Measurements from ENCODE around the gene PRLR. TPM values are rescaled to one million over a fixed set of nuclear protein-coding genes. Genes with fewer than 3 reads are reported as not detected.

Gene PRLR
- total and polyA plus RNA-seq, 2 experiments from 2014 or later, result 21.8 to 99.8 TPM

GRCh38 chr5:35197351-35197750, 32.9 kb downstream of the PRLR start:
- H3K4me1 ChIP-seq (ENCODE audit: insufficient read depth), result peaks cover 34% of the 10 kb centered on the region
- DNase-seq (ENCODE audit: low spot score), result no peak
- no peak overlapping the region for H2AFZ ChIP-seq
- no peak for TF ChIP-seq EZH2phosphoT487 (IDR thresholded peaks at IDR 0.05; ENCODE audit: low read depth, severe bottlenecking, unreplicated experiment)
- no peak for TF ChIP-seq CTCF (IDR thresholded peaks at IDR 0.05; ENCODE audit: poor library complexity)
- no peak for TF ChIP-seq EZH2 (IDR thresholded peaks at IDR 0.05; ENCODE audit: borderline replicate concordance)
- H3K36me3 ChIP-seq (replicated peaks; ENCODE audit: insufficient read depth, low read depth), result no peaks in the 10 kb centered on the region
- 100% methylated on average over 3 of the region's 3 CpGs for WGBS (ENCODE audit: low lambda C conversion rate, missing lambda C conversion rate)
- H3K4me2 ChIP-seq, result no peak overlapping the region
- H3K27me3 ChIP-seq, result no peaks in the 10 kb centered on the region
- H3K9me3 ChIP-seq (ENCODE audit: low read depth), result no peaks in the 10 kb centered on the region
- H3K4me3 ChIP-seq, result no peak overlapping the region
- H3K79me2 ChIP-seq, result peaks cover 58% of the 10 kb centered on the region
- H4K20me1 ChIP-seq (ENCODE audit: insufficient read depth, poor library complexity, severe bottlenecking), result peaks cover 4% of the 10 kb centered on the region
- no peaks in the 10 kb centered on the region for H3K9me2 ChIP-seq (replicated peaks; ENCODE audit: insufficient read depth)
- peak overlapping the region; percentile 72 for H3K27ac ChIP-seq

GRCh38 chr5:35195472-35195852, 34.8 kb downstream of the PRLR start:
- peak overlapping the region; percentile 81 for H3K27ac ChIP-seq
- no peaks in the 10 kb centered on the region for H3K9me3 ChIP-seq (ENCODE audit: low read depth)
- H3K36me3 ChIP-seq (replicated peaks; ENCODE audit: insufficient read depth, low read depth), result no peaks in the 10 kb centered on the region
- peaks cover 34% of the 10 kb centered on the region for H3K4me1 ChIP-seq (ENCODE audit: insufficient read depth)
- H4K20me1 ChIP-seq (ENCODE audit: insufficient read depth, poor library complexity, severe bottlenecking), result peaks cover 9% of the 10 kb centered on the region
- H3K9me2 ChIP-seq (replicated peaks; ENCODE audit: insufficient read depth), result no peaks in the 10 kb centered on the region
- H3K4me2 ChIP-seq, result peak overlapping the region; percentile 49
- WGBS (ENCODE audit: low lambda C conversion rate, missing lambda C conversion rate), result 81% methylated on average over 5 of the region's 5 CpGs
- peaks cover 68% of the 10 kb centered on the region for H3K79me2 ChIP-seq
- H3K27me3 ChIP-seq, result no peaks in the 10 kb centered on the region
- peak; percentile 38 for DNase-seq (ENCODE audit: low spot score)
- TF ChIP-seq EZH2 (IDR thresholded peaks at IDR 0.05; ENCODE audit: borderline replicate concordance), result no peak
- no peak for TF ChIP-seq CTCF (IDR thresholded peaks at IDR 0.05; ENCODE audit: poor library complexity)
- TF ChIP-seq EZH2phosphoT487 (IDR thresholded peaks at IDR 0.05; ENCODE audit: low read depth, severe bottlenecking, unreplicated experiment), result no peak
- no peak overlapping the region for H3K4me3 ChIP-seq
- H2AFZ ChIP-seq, result no peak overlapping the region

- H2AFZ ChIP-seq, result no peak overlapping the region
- no peaks in the 10 kb centered on the region for H3K9me2 ChIP-seq (replicated peaks; ENCODE audit: insufficient read depth)
- H3K27ac ChIP-seq, result peak overlapping the region; percentile 81
- no peaks in the 10 kb centered on the region for H3K9me3 ChIP-seq (ENCODE audit: low read depth)
- peaks cover 68% of the 10 kb centered on the region for H3K79me2 ChIP-seq
- H3K4me2 ChIP-seq, result peak overlapping the region; percentile 49
- WGBS (ENCODE audit: low lambda C conversion rate, missing lambda C conversion rate), result 83% methylated on average over 12 of the region's 12 CpGs
- no peak for TF ChIP-seq EZH2phosphoT487 (IDR thresholded peaks at IDR 0.05; ENCODE audit: low read depth, severe bottlenecking, unreplicated experiment)
- TF ChIP-seq EZH2 (IDR thresholded peaks at IDR 0.05; ENCODE audit: borderline replicate concordance), result no peak
- TF ChIP-seq CTCF (IDR thresholded peaks at IDR 0.05; ENCODE audit: poor library complexity), result no peak
- peaks cover 9% of the 10 kb centered on the region for H4K20me1 ChIP-seq (ENCODE audit: insufficient read depth, poor library complexity, severe bottlenecking)
- peak; percentile 30 for DNase-seq (ENCODE audit: low spot score)
- no peaks in the 10 kb centered on the region for H3K27me3 ChIP-seq
- H3K4me3 ChIP-seq, result no peak overlapping the region
- peaks cover 34% of the 10 kb centered on the region for H3K4me1 ChIP-seq (ENCODE audit: insufficient read depth)
- H3K36me3 ChIP-seq (replicated peaks; ENCODE audit: insufficient read depth, low read depth), result no peaks in the 10 kb centered on the region
Measured at GRCh38 chr5:35194635-35195471, 35.4 kb downstream of the PRLR start.

Data from hepatocyte (in vitro differentiated cells).